H9 (cell line): ENCODE measurements around the gene ZNF557. TPM values are rescaled to one million over a fixed set of nuclear protein-coding genes. Genes with fewer than 3 reads are reported as not detected.

Experiments
- DNase-seq: peaks from one replicate; pipeline ENCODE4 v3.0.0-alpha.2; 2017
- H2AFZ ChIP-seq: one replicate; pipeline ENCODE4 v1.6.1; 2013; ENCODE audit warnings: mild to moderate bottlenecking, low read length, control low read depth, moderate library complexity
- H2AK5ac ChIP-seq: 2 replicates; pipeline ENCODE4 v1.6.1; 2013; ENCODE audit warnings: low read length, control low read depth, mixed read lengths; ENCODE audit not compliant: insufficient read length
- H2BK120ac ChIP-seq: one replicate; pipeline ENCODE4 v1.6.1; 2013; ENCODE audit warnings: low read depth, mild to moderate bottlenecking, low read length, control low read depth, inconsistent platforms; ENCODE audit not compliant: poor library complexity, severe bottlenecking
- H2BK12ac ChIP-seq: 2 replicates; pipeline ENCODE4 v1.6.1; 2013; ENCODE audit warnings: low read length, control low read depth, mixed read lengths, low read depth; ENCODE audit not compliant: insufficient read length
- H2BK15ac ChIP-seq: 2 replicates; pipeline ENCODE4 v1.6.1; 2013; ENCODE audit warnings: low read depth, low read length, control low read depth
- H2BK20ac ChIP-seq: one replicate; pipeline ENCODE4 v1.6.1; 2013; ENCODE audit warnings: low read depth, mild to moderate bottlenecking, low read length, control low read depth, inconsistent platforms; ENCODE audit not compliant: poor library complexity, severe bottlenecking
- H2BK5ac ChIP-seq: 2 replicates; pipeline ENCODE4 v1.6.1; 2013; ENCODE audit warnings: low read length, control low read depth, mixed read lengths; ENCODE audit not compliant: insufficient read length
- H3K14ac ChIP-seq: 2 replicates; pipeline ENCODE4 v1.6.1; 2013; ENCODE audit warnings: low read length, control low read depth; ENCODE audit not compliant: insufficient read depth
- H3K18ac ChIP-seq: 2 replicates; pipeline ENCODE4 v1.6.1; 2013; ENCODE audit warnings: low read depth, mild to moderate bottlenecking, mixed read lengths, low read length, control low read depth; ENCODE audit not compliant: insufficient read length
- H3K23ac ChIP-seq: 2 replicates; pipeline ENCODE4 v1.6.1; 2013; ENCODE audit warnings: low read length, control low read depth, mixed read lengths, low read depth; ENCODE audit not compliant: insufficient read length
- H3K23me2 ChIP-seq: 2 replicates; pipeline ENCODE4 v1.6.1; 2013; ENCODE audit warnings: low read depth, mild to moderate bottlenecking, mixed read lengths, low read length, control low read depth; ENCODE audit not compliant: insufficient read length, poor library complexity, severe bottlenecking
- H3K27ac ChIP-seq: 2 replicates; pipeline ENCODE4 v1.5.1; 2013; ENCODE audit warnings: low read length, control low read depth, mixed read lengths, low read depth; ENCODE audit not compliant: insufficient read length
- H3K27me3 ChIP-seq: 2 replicates; pipeline ENCODE4 v1.6.1; 2013; ENCODE audit warnings: low read length, control low read depth, inconsistent platforms; ENCODE audit not compliant: insufficient read depth
- H3K4ac ChIP-seq: 2 replicates; pipeline ENCODE4 v1.6.1; 2013; ENCODE audit warnings: low read depth, mild to moderate bottlenecking, control low read depth, inconsistent platforms, low read length, moderate library complexity
- H3K4me1 ChIP-seq: 2 replicates; pipeline ENCODE4 v1.6.1; 2013; ENCODE audit warnings: low read length, control low read depth, inconsistent platforms; ENCODE audit not compliant: insufficient read depth
- H3K4me2 ChIP-seq: 2 replicates; pipeline ENCODE4 v1.6.1; 2013; ENCODE audit warnings: low read length, control low read depth, mixed read lengths; ENCODE audit not compliant: insufficient read length, insufficient read depth
- H3K56ac ChIP-seq: 2 replicates; pipeline ENCODE4 v1.6.1; 2013; ENCODE audit warnings: low read depth, mild to moderate bottlenecking, mixed read lengths, low read length, control low read depth; ENCODE audit not compliant: insufficient read length
- H3K79me1 ChIP-seq: 2 replicates; pipeline ENCODE4 v1.6.1; 2013; ENCODE audit warnings: low read depth, mild to moderate bottlenecking, moderate library complexity, low read length, control low read depth, inconsistent platforms; ENCODE audit not compliant: insufficient read depth, poor library complexity, severe bottlenecking
- H3K79me2 ChIP-seq: 2 replicates; pipeline ENCODE4 v1.6.1; 2013; ENCODE audit warnings: low read length, control low read depth, inconsistent platforms; ENCODE audit not compliant: insufficient read depth
- H3K9ac ChIP-seq: 2 replicates; pipeline ENCODE4 v1.6.1; 2013; ENCODE audit warnings: low read length, control low read depth, mixed read lengths; ENCODE audit not compliant: insufficient read length; ENCODE audit errors: extremely low read depth
- H3K9me3 ChIP-seq: one replicate; pipeline ENCODE4 v1.6.1; 2013; ENCODE audit warnings: low read depth, low read length, inconsistent platforms; ENCODE audit not compliant: control insufficient read depth
- H3T11ph ChIP-seq: one replicate; pipeline ENCODE4 v1.6.1; 2013; ENCODE audit warnings: mild to moderate bottlenecking, low read length, control low read depth, inconsistent platforms
- H4K20me1 ChIP-seq: one replicate; pipeline ENCODE4 v1.6.1; 2013; ENCODE audit not compliant: control insufficient read depth, insufficient read length, insufficient read depth
- H4K5ac ChIP-seq: 2 replicates; pipeline ENCODE4 v1.6.1; 2013; ENCODE audit warnings: low read depth, mild to moderate bottlenecking, mixed read lengths, low read length, control low read depth; ENCODE audit not compliant: insufficient read length
- H4K8ac ChIP-seq: replicated peaks from 2 replicates; pipeline ENCODE4 v1.6.1; 2013; ENCODE audit warnings: low read length, control low read depth, mixed read lengths, low read depth; ENCODE audit not compliant: insufficient read length
- H4K91ac ChIP-seq: 2 replicates; pipeline ENCODE4 v1.6.1; 2013; ENCODE audit warnings: low read depth, mild to moderate bottlenecking, moderate library complexity, mixed read lengths, low read length, control low read depth; ENCODE audit not compliant: insufficient read length
- H3K27ac Mint-ChIP-seq, 3 experiments: 2 replicates in 2 of 3; 3 replicates in 1 of 3; pipeline ENCODE4 v1.8.0; 2020 to 2021; ENCODE audit warnings: mixed read lengths in 3 of 3, mild to moderate bottlenecking in 1 of 3, moderate library complexity in 1 of 3
- H3K27me3 Mint-ChIP-seq: 2 replicates; pipeline ENCODE4 v1.8.0; 2021; ENCODE audit warnings: low read depth, mild to moderate bottlenecking, moderate library complexity, mixed read lengths
- H3K36me3 Mint-ChIP-seq, 3 experiments: 2 replicates in 2 of 3; 3 replicates in 1 of 3; pipeline ENCODE4 v1.8.0; 2020 to 2021; ENCODE audit warnings: low read depth in 3 of 3, mixed read lengths in 3 of 3; ENCODE audit not compliant: insufficient read depth in 1 of 3
- H3K4me1 Mint-ChIP-seq, 2 experiments: 2 replicates each; pipeline ENCODE4 v1.8.0; 2020; ENCODE audit warnings: mixed read lengths in 2 of 2
- H3K4me3 Mint-ChIP-seq, 2 experiments: 2 replicates in 1 of 2; 3 replicates in 1 of 2; pipeline ENCODE4 v1.8.0; 2020 to 2021; ENCODE audit warnings: mild to moderate bottlenecking in 2 of 2, mixed read lengths in 2 of 2, moderate library complexity in 1 of 2
- H3K9me3 Mint-ChIP-seq, 2 experiments: 2 replicates in 1 of 2; 3 replicates in 1 of 2; pipeline ENCODE4 v1.8.0; 2020; ENCODE audit warnings: mild to moderate bottlenecking in 2 of 2, mixed read lengths in 2 of 2, moderate library complexity in 1 of 2
- WGBS: extraction: QIAGEN DNeasy Blood & Tissue Kit; methylation state at CpG from one replicate; pipeline ENCODE4 v1.1.7; 2013; ENCODE audit warnings: missing lambda C conversion rate, low lambda C conversion rate, mixed read lengths; ENCODE audit not compliant: insufficient read length; ENCODE audit errors: extremely low coverage; 5-methylcytosine and 5-hydroxymethylcytosine counted together
- total RNA-seq: library from RNA; stranded (reverse); gene quantifications from 2 replicates; pipeline ENCODE4 v1.2.1, GENCODE V29; 2021
- TF ChIP-seq, protein P1 (sequence below): fragments of 200-600 bp; sonication (generic); conservative IDR thresholded peaks from 3 replicates; pipeline ENCODE4 v1.8.0; 2021; ENCODE audit warnings: antibody characterized with exemption, mild to moderate bottlenecking

Gene ZNF557
- total RNA-seq, 1 experiment from 2014 or later = 12.2 TPM

- Mint-ChIP-seq H3K4me3 (no peak overlapping the region), H3K27ac (no peak overlapping the region), H3K36me3 (peaks cover 30 to 52% (median 42%) of the 10 kb centered on the region in 3 experiments), H3K27me3 (no peaks in the 10 kb centered on the region), H3K9me3 (peaks cover 1 to 5% of the 10 kb centered on the region in 2 experiments; a peak in 3 of 5 replicates), H3K4me1 (no peaks in the 10 kb centered on the region)
- Histone ChIP-seq H3K27ac (no peak overlapping the region), H4K20me1 (no peaks in the 10 kb centered on the region), H3K9ac (no peak overlapping the region), H3K9me3 (no peaks in the 10 kb centered on the region), H2AK5ac (no peak overlapping the region), H3K56ac (no peak overlapping the region), H3T11ph (no peak overlapping the region), H3K18ac (no peak overlapping the region), H4K5ac (no peak overlapping the region), H2BK120ac (no peak overlapping the region), H3K4me2 (no peak overlapping the region), H4K91ac (no peak overlapping the region), H3K23ac (no peak overlapping the region), H3K27me3 (no peaks in the 10 kb centered on the region), H3K4me1 (no peaks in the 10 kb centered on the region; the same call in 1 of the 2 replicates), H2BK12ac (no peak overlapping the region), H3K4ac (no peak overlapping the region), H3K79me1 (no peaks in the 10 kb centered on the region), H3K23me2 (no peaks in the 10 kb centered on the region), H4K8ac (no peak overlapping the region), H2BK15ac (no peak overlapping the region), H2BK5ac (no peak overlapping the region), H2AFZ (no peak overlapping the region), H2BK20ac (no peak overlapping the region), H3K14ac (no peak overlapping the region), H3K79me2 (no peaks in the 10 kb centered on the region)
- TF ChIP-seq, protein P1, sequence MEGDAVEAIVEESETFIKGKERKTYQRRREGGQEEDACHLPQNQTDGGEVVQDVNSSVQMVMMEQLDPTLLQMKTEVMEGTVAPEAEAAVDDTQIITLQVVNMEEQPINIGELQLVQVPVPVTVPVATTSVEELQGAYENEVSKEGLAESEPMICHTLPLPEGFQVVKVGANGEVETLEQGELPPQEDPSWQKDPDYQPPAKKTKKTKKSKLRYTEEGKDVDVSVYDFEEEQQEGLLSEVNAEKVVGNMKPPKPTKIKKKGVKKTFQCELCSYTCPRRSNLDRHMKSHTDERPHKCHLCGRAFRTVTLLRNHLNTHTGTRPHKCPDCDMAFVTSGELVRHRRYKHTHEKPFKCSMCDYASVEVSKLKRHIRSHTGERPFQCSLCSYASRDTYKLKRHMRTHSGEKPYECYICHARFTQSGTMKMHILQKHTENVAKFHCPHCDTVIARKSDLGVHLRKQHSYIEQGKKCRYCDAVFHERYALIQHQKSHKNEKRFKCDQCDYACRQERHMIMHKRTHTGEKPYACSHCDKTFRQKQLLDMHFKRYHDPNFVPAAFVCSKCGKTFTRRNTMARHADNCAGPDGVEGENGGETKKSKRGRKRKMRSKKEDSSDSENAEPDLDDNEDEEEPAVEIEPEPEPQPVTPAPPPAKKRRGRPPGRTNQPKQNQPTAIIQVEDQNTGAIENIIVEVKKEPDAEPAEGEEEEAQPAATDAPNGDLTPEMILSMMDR = no peak
- WGBS = no CpG with 5 or more reads among the region's 16 CpGs
- no peak for DNase-seq
Measured at GRCh38 chr19:7132054-7132453, 62.6 kb downstream of the ZNF557 start.
